GM18507 (cell line): ENCODE data around the gene ZEB1.
A peak's percentile ranks its signal among the peaks of the same experiment; 100 is the strongest.
"Not testable (repeated sequence)": the region's sequence is repeated elsewhere in the genome, so short reads cannot be mapped to it uniquely, and the experiment has no call there.

Experiments used
- DNase-seq: peaks from one replicate; pipeline ENCODE4 v3.0.0; 2011; ENCODE audit warnings: low read depth; ENCODE audit not compliant: insufficient read length; ENCODE audit errors: extremely low spot score
- FAIRE-seq: peaks from 2 replicates; lab custom pipeline; 2011; peaks lifted over from hg19 to GRCh38; lab: Jason Lieb, UNC

Gene ZEB1

DNA sequence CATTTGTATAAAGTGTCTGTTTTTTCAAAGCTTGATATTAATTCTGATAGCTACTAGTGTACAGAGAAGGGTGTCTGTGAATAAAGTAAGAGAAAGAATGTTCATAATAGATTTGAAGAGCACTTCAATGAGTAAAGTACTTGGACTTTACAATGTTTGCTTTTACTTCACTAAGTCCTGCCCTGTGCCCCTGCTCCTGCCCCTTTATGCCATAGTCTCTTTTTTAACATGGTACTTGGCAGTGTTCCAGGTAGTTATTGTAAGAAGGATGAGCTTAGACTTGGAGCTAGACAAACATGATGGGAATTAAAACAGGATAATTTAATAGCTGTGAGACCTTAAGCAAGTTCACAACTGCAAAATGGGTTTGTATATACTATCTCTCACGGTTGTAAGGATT is 41.0 kb downstream of the ZEB1 start:
- no peak for FAIRE-seq
- DNase-seq = no peak

DNA sequence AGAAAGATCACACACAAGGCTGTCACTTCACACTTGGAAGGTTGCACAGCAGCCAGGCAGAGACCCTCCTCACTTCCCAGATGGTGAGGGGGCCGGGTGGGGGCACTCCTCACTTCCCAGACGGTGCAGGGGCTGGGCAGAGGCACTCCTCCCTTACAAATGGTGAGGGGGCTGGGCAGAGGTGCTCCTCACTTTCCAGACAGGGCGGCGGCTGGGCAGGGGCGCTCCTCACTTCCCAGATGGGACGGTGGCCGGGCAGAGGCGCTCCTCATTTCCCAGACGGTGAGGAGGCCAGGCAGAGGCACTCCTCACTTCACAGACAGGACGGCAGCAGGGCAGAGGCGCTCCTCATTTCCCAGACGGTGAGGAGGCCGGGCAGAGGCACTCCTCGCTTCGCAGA is 42.5 kb downstream of the ZEB1 start:
- FAIRE-seq, DNase-seq: not testable (repeated sequence)

DNA sequence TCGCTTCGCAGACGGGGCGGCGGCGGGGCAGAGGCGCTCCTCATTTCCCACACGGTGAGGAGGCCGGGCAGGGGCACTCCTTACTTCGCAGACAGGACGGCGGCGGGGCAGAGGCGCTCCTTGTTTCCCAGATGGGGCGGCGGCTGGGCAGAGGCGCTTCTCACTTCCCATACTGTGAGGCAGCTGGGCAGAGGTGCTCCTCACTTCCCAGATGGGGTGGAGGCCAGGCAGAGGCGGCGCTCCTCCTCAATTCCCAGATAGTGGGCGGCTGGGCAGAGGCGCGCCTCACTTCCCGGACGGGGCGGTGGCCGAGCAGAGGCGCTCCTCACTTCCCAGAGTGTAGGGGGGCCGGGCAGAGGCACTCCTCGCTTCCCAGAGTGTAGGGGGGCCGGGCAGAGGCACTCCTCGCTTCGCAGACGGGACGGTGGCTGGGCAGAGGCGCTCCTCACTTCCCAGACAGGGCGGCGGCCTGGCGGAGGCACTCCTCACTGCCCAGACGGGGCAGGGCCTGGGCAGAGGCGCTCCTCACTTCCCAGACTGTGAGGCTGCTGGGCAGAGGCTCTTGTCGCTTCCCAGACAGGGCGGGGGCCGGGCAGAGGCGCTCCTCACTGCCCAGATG is 43.1 kb downstream of the ZEB1 start:
- FAIRE-seq (no peak), DNase-seq (no peak)

DNA sequence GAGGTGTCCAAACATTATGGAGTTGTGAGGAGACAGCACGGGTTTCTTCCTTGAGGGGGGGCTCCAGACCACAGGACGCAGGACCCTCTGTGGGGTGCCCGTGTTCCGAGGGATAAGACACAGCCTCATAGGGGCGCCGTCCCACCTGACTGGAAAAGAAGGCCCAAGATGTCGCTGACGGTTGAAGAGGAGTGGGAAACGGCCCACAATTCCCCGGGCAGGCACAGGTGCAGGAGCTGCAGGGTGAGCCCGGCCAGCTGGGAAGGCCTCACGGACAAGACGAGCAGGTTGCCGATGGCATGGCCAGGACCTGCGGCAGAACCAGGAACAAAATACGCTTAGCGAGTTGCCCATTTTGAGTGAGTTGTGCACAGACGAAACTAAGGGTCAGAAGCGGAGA is 44.7 kb downstream of the ZEB1 start:
- not testable (repeated sequence) for FAIRE-seq, DNase-seq

DNA sequence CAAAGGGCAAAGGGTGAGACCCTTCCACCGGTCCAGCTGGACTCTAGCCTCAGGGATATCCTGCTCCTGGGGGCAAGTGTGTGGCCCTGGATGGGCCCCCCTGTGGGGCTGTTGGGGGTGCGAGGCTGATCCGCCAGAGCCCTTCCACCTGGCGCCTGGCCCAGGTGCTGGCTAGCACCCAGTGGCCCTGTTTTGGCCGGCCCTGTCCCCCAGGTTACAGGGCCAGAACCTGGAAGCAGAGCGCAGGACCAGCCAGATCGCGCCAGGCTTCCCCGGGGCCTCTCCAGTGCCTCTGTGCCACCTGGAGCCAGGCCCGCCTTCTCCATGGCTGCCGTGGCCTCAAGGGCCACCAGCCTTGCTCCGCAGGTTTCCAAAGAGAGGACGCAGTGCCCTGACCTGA is 45.2 kb downstream of the ZEB1 start:
- not testable (repeated sequence) for FAIRE-seq

DNA sequence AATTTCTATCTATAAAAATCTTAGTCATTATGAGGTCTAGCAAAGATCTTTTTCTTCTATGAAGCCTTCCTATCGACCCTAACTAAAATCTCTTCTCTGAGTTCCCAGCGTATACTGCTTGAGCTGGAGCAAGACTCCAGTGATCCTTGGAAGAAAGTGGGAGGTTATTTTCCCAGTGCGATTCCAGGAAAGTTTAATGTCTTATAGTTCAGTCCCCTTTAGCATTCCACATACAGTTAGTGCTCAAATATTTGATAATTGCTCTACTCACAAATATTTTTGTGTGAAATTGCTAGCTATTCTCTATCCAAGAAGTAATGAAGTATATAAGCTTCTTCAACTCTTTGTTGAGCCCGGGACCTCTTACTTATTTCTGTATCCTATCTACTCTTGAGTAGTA is 47.7 kb downstream of the ZEB1 start:
- DNase-seq (no peak), FAIRE-seq (no peak)

More for the DNA sequence above, 45.2 kb downstream of the ZEB1 start:
- not testable (repeated sequence) for DNase-seq

DNA sequence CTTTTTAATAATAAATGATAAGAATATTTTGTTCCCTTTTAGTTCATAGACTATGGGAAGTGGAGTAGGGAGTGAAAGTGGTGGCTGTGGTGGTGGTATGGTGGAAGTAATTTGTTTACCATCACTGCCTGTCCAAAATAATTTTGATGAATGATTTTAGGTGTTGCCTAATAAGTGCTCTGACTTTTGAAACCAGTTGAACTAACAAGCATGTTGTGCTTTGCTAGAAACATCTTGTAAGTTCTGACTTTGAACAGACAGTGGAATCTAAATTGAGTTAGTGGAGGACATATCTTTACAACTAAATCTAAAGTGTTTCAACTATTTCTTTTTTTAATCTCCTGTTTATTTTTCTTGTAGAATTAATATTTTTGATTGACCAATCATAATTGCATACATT is 49.7 kb downstream of the ZEB1 start:
- FAIRE-seq (no peak), DNase-seq (no peak)

DNA sequence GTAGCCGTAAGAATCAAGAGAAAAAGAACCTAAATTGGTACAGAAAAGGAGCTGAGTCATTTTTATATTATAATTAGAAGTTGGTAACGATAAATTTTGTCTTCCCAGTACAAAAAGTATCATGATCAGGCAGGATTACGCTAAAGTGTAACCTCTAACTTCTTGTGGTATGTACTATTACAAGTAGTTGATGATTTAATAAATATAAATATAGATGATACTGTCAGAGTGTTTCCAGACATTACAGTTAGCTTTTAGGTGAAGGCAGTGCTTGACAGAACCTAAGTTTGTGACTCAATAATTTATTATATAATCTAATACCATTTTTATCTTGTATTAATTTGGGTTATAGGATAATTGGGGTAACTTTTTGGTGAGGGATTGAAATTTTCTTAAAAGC is 53.4 kb downstream of the ZEB1 start:
- FAIRE-seq (no peak), DNase-seq (no peak)

DNA sequence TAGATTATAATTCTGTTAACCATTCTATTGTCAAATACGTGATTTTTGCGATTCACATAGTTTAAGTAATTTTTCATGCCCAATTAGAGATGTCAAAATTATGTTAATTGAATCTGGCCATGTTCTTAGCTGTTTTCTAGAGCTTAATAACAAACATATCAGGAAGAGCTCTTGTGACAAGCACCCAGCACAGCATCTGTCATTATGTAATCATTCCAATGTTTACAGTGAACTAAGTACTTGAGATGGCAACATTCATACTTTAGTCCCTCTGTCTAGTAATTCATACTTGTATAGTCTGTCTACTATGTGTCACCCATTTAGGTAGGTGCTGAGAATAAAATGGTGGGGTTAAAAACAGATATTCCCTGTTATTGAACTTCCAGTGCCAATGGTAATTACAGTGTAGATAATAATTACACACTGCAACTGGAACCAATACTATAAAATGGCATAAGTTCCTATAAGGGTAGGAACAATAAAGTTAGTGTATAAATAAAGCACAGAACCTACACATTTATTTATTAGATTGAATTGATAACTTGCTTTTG is 55.2 kb downstream of the ZEB1 start:
- FAIRE-seq = no peak
- DNase-seq = no peak

DNA sequence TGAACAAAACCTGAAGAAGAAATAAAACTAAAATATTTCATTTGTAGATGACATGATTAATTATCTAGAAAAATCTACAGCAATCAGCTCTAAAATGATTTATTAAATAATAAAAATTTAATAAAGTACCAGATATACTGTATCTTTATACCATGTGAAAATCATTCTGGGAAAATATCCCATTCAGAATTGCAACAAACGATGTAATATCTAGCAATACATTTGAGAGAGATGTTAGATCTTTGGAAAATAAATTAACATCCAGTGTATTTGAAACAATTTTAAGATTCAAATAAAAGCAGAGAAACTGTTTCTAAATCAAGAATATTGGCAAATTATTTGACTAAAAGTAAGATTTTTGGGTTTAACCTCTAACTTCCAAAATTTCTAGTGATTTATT is 62.2 kb downstream of the ZEB1 start:
- DNase-seq = no peak
- FAIRE-seq = no peak

DNA sequence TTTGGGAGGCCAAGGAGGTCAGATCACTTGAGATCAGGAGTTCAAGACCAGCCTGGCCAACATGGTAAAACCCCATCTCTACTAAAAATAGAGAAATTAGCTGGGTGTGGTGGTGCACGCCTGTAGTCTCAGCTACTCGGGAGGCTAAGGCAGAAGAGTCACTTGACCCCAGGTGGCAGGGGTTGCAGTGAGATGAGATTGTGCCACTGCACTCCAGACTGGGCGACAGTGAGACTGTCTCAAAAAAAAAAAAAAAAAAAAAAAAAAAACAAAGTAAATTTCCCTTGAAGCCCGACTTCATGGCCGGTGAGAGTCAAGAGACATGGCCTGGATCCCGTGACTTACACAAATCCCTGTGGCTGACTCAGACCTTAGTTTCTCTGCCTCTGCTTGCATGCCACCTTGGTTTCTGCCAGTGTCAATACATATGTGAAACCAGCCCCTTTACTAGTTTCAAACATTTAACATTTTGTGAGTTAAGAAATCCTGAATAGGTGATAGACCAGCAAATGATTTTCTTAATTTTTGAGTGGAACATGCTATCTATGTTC is 62.8 kb downstream of the ZEB1 start:
- DNase-seq (no peak), FAIRE-seq (peak; percentile 63)

DNA sequence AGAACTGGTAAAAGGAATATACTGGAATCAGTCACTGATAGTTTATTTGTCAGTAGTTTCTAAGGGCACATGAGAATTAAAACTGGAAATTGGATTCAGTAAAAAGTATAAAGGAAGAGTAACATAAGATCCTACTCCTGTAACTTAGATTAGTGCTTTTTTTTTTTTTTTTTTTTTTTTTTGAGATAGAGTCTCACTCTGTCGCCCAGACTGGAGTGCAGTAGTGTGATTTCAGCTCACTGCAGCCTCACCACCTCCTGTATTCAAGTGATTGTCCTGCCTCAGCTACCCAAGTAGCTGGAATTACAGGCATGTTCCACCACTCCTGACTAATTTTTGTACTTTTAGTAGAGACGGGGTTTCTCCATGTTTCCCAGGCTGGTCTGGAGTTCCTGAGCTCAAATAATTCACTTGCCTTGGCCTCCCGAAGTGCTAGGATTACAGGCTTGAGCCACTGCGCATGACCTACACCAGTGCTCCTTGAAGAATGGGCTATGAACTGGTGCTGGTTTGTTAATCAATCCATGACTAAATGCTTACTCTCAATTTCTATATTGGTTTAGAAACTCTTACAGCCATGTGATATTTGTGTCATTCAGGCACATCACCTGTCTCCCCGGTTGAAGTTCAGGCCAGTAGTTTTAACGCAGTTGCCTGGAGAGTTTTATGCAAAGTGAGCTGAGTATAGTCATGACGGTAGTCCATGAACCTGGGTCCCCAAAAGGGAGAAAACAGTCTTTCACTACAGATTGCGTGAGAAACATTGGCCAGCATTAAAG is 65.0 kb downstream of the ZEB1 start:
- FAIRE-seq = peak; percentile 98

DNA sequence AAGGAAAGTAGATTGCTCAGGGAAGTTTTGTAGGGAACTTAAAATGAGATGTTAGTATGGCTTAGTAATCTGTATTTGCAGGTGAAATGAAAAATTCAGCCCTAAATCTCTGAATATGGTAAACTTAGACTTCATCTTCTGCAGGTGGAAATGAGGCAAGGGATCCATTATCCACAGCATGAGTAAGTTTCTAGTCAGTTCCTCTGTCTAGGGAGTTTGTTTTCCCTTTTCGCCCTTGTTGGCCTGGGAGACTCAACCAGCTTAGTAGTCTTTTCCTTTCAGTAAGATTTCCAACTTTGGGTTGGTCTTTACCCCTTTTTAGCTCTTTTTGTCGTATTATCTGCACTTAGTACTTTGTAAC is 65.6 kb downstream of the ZEB1 start:
- DNase-seq (no peak), FAIRE-seq (no peak)

More for the DNA sequence above, 65.0 kb downstream of the ZEB1 start:
- DNase-seq = peak; percentile 37

DNA sequence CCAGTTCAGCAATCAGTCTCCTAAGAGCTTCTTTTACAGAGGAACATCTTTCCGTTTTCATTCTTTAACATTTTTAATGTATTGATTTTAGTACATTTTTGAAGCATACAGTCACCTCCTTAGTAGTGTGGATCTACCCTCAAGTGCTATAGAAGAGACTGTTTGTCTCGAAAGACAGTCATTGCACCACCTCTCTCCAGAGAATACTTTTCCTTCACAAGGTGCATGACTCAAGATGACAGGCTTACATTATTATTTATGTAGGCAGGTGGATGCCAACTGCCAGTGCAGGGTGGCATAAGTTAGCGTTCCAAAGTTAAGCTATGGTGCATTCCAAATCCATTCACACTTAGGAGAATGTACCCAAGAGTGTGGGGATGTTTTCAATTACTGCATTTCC is 71.8 kb downstream of the ZEB1 start:
- no peak for DNase-seq
- FAIRE-seq = no peak

DNA sequence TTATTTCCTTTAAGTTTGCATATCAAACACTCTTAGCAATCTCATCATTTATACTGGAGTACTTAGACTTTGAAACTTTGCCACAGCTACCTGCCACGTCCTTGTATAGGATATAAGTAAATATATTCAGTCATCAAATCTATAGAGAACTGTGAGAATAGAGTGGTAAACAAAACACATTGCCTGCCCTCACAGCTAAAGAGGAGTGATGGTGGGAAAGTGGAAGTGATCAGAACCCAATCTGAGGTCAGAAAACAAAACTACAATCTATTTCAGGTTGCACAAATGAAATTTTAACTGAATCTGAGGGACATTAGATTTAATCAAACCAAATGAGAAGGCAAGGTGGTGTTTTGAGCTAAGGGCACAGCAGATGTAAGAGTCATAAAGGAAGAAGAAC is 74.8 kb downstream of the ZEB1 start:
- DNase-seq = no peak

DNA sequence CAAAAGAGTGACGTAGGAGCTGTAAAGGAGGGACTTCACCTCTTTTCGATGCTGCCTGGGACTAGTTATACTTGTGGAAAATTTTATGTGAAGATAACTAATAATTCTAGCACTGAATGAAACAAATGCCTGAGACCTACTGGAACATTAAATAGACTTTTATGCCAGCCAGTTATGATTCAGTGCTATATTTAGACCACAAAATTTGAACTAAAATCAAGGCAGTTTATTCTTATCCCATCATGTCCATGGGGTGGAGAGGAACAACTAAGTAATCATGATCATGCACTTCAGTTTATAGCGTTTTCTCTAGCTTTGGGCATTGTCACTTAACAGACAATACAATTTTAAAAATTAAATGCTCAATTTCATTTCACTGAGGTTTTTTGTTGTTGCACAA is 76.7 kb downstream of the ZEB1 start:
- DNase-seq (no peak), FAIRE-seq (no peak)

More for the DNA sequence above, 74.8 kb downstream of the ZEB1 start:
- FAIRE-seq = peak; percentile 64

DNA sequence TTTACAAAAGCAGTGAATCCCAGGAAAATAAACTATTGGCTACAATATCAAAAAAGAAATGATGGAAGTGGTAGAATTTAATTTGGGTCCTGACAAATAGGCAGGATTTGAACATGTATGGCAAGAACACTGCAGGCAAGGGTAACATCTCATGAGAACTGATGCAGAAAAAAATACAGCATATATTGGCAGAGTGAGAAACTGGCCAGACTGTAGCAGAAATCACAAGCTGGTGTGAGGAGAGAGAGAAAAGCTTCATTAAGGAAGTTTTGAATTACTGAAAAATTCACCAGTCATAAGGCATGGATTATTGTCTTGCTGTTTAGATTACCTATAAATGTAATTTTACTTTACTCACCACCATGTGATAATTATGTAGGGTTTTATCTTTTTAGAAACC is 77.4 kb downstream of the ZEB1 start:
- FAIRE-seq (no peak), DNase-seq (no peak)

DNA sequence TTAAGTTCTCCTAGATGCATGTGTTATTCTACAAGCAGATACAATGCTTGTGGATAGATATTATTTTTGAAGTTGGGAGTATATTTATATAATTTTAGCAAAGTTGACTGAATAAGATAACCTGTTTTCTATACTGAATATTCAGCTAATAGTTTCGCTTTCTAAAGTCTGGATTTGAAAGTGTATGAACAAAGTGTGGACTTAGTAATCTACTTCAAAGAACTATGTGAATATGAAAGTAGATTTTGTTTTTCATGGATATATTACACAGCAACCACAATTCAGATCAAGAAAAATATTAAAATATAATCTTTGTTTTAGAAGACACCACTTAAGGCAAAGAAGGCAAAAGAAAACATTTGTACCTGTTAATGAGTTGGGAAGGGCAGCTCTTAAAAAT is 78.8 kb downstream of the ZEB1 start:
- DNase-seq (no peak), FAIRE-seq (no peak)

DNA sequence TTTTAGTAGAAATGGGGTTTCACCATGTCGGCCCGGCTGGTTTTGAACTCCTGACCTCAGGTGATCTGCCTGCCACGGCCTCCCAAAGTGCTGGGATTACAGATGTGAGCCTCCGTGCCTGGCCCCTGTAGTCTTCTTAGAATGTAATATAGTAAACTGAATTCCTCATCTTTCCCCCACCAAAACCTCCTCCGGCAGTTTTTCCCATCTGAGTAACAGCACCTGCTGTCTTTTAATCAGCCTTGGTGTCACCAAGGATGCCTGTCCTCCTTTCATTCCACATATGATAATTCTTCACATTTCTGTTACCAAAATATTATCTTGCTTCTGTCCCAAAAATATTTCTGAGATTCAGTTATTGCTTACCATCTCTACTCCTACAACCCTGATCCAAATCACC is 80.2 kb downstream of the ZEB1 start:
- no peak for DNase-seq
- no peak for FAIRE-seq

DNA sequence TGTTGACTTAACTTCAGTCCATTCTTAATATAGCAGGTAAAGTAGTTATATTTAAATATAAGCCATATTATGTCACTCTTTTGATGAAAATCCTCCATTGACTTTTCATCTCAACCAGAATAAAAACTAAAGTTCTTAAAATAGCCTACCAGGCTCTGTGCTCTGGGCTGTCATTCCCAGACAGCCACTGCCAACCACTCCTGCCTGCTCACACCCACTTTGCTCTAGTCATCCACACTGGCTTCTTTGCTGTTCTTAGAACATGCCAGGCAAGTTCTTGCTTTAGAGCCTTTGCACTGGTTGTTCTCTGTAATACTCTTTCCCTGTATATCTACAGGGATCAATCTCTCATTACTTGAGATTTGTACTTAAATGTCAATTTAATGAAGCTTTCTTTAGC is 80.6 kb downstream of the ZEB1 start:
- DNase-seq (no peak), FAIRE-seq (no peak)

DNA sequence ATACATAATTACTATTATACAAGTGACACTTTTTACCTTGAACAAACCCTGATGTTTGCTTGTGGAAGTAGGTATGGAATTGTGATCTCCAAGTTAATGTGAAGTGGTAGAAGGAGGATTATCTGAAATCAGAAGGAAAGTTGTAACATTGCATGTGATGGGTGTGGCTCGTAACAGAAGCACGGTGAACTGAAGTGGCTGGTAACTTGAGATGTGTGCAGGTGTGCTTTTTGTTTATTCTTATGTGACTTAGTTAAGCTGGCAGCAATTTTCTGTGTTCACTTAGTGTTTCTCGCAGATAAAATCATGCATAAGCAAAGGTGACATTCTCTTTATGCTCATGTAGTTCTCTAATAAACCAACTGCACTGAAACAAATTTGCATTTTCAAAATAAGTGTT is 82.3 kb downstream of the ZEB1 start:
- FAIRE-seq (no peak), DNase-seq (no peak)
